CD14-positive monocyte (primary cell): ENCODE results near the gene UBL3. TPM values are rescaled to one million over a fixed set of nuclear protein-coding genes. Genes with fewer than 3 reads are reported as not detected.

ENCODE experiments used
- DNase-seq, 3 donors: peaks; one replicate each; pipeline ENCODE4 v3.0.0-alpha.2; 2011 to 2022
- H2AFZ ChIP-seq: 2 replicates; pipeline ENCODE4 v1.6.0; 2012; ENCODE audit warnings: mild to moderate bottlenecking, low read depth, low read length, inconsistent platforms; ENCODE audit not compliant: insufficient read depth, poor library complexity, severe bottlenecking
- H3K27ac ChIP-seq, 2 donors: 1 replicate in 1 of 2; 2 replicates in 1 of 2; pipeline ENCODE4 v1.5.1; 2012 to 2013; ENCODE audit warnings: low read length in 2 of 2, control low read depth in 1 of 2, inconsistent platforms in 1 of 2, low read depth in 1 of 2, mild to moderate bottlenecking in 1 of 2
- H3K27me3 ChIP-seq, 2 donors: one replicate each; pipeline versions ENCODE4 v1.6.0 to v1.6.1; 2011 to 2013; ENCODE audit warnings: low read length in 2 of 2; ENCODE audit not compliant: control insufficient read depth in 2 of 2, insufficient read depth in 2 of 2
- H3K36me3 ChIP-seq, 2 donors: replicated peaks in 1 of 2; 1 replicate in 1 of 2; 2 replicates in 1 of 2; pipeline versions ENCODE4 v1.5.1 to v1.6.1; 2012 to 2013; ENCODE audit warnings: low read length in 2 of 2, control low read depth in 1 of 2, inconsistent platforms in 1 of 2, mild to moderate bottlenecking in 1 of 2; ENCODE audit not compliant: insufficient read depth in 2 of 2, control insufficient read depth in 1 of 2
- H3K4me1 ChIP-seq, 2 donors: 1 replicate in 1 of 2; 2 replicates in 1 of 2; pipeline versions ENCODE4 v1.5.1 to v1.6.1; 2012 to 2013; ENCODE audit warnings: low read length in 2 of 2, control low read depth in 1 of 2, inconsistent platforms in 1 of 2, mild to moderate bottlenecking in 1 of 2, moderate library complexity in 1 of 2; ENCODE audit not compliant: insufficient read depth in 2 of 2, control insufficient read depth in 1 of 2
- H3K4me2 ChIP-seq: replicated peaks from 2 replicates; pipeline ENCODE3; 2012; ENCODE audit warnings: low read length, moderate library complexity, mild to moderate bottlenecking; ENCODE audit not compliant: poor library complexity, severe bottlenecking; ENCODE audit errors: extremely low read depth
- H3K4me3 ChIP-seq, 3 experiments: fragments of 200-600 bp in 1 of 3; sonication (generic) in 1 of 3; replicated peaks in 1 of 3; 1 replicate in 2 of 3; 2 replicates in 1 of 3; pipeline ENCODE4 v1.5.1; 2011 to 2013; ENCODE audit warnings: low read length in 3 of 3, mild to moderate bottlenecking in 3 of 3, control low read depth in 2 of 3, low read depth in 2 of 3, inconsistent platforms in 1 of 3, moderate library complexity in 1 of 3
- H3K79me2 ChIP-seq: 2 replicates; pipeline ENCODE4 v1.6.0; 2012; ENCODE audit warnings: mild to moderate bottlenecking, control low read depth, inconsistent platforms, low read length, moderate library complexity; ENCODE audit not compliant: insufficient read depth
- H3K9ac ChIP-seq: 2 replicates; pipeline ENCODE4 v1.6.0; 2017; ENCODE audit warnings: low read length, mild to moderate bottlenecking; ENCODE audit not compliant: insufficient read depth, poor library complexity, severe bottlenecking
- H3K9me3 ChIP-seq, 2 donors: replicated peaks in 1 of 2; 1 replicate in 1 of 2; 2 replicates in 1 of 2; pipeline versions ENCODE4 v1.5.1 to v1.6.1; 2012 to 2013; ENCODE audit warnings: low read length in 2 of 2, control low read depth in 1 of 2; ENCODE audit not compliant: control insufficient read depth in 1 of 2, insufficient read depth in 1 of 2
- H4K20me1 ChIP-seq: 2 replicates; pipeline ENCODE4 v1.6.0; 2012; ENCODE audit warnings: mild to moderate bottlenecking, low read length, control low read depth, moderate library complexity; ENCODE audit not compliant: insufficient read depth
- H3K27ac Mint-ChIP-seq, 7 donors: one replicate each; pipeline ENCODE4 v1.8.0; 2020; ENCODE audit warnings: mild to moderate bottlenecking in 7 of 7, mixed read lengths in 7 of 7, moderate library complexity in 6 of 7, inconsistent platforms in 2 of 7
- H3K27me3 Mint-ChIP-seq, 3 donors: one replicate each; pipeline ENCODE4 v1.8.0; 2021 to 2022; ENCODE audit warnings: low read depth in 3 of 3, mild to moderate bottlenecking in 3 of 3, mixed read lengths in 3 of 3, moderate library complexity in 3 of 3, inconsistent platforms in 1 of 3
- H3K36me3 Mint-ChIP-seq, 2 donors: one replicate each; pipeline ENCODE4 v1.8.0; 2020; ENCODE audit warnings: mixed read lengths in 2 of 2, inconsistent platforms in 1 of 2, mild to moderate bottlenecking in 1 of 2
- H3K4me1 Mint-ChIP-seq: one replicate; pipeline ENCODE4 v1.8.0; 2020; ENCODE audit warnings: mild to moderate bottlenecking, mixed read lengths
- H3K4me3 Mint-ChIP-seq, 2 donors: one replicate each; pipeline ENCODE4 v1.8.0; 2020; ENCODE audit warnings: mild to moderate bottlenecking in 2 of 2, mixed read lengths in 2 of 2, moderate library complexity in 1 of 2
- H3K9me3 Mint-ChIP-seq, 7 donors: one replicate each; pipeline ENCODE4 v1.8.0; 2020 to 2022; ENCODE audit warnings: mixed read lengths in 7 of 7, mild to moderate bottlenecking in 6 of 7, moderate library complexity in 6 of 7, inconsistent platforms in 2 of 7
- CTCF ChIP-seq: fragments of 200-600 bp; IDR thresholded peaks from one replicate; pipeline ENCODE4 v1.8.0; 2022; ENCODE audit warnings: antibody characterized with exemption, mild to moderate bottlenecking
- whole genome bisulfite sequencing: methylation state at CpG from one replicate; pipeline ENCODE4 v1.1.5; 2013; ENCODE audit warnings: missing lambda C conversion rate; ENCODE audit not compliant: insufficient coverage; 5-methylcytosine and 5-hydroxymethylcytosine counted together
- intact Hi-C, 2 donors: fragments of 100-400 bp; cut with micrococcal nuclease; formaldehyde crosslinking; loops; one replicate each; pipeline versions ENCODE4 v1.15.0 to v1.15.1; 2023
- polyA plus RNA-seq, 3 donors: library from polyadenylated mRNA; depleted of rRNA in 1 of 3; unstranded in 2 of 3; stranded (reverse) in 1 of 3; fragments of 300-500 nt in 2 of 3; fragments of >200 nt in 1 of 3; fragmentation: Illumina TruSeq in 2 of 3; gene quantifications; 1 replicate in 2 of 3; 2 replicates in 1 of 3; pipeline ENCODE4 v1.2.3, GENCODE V29; 2012 to 2021

UBL3 gene
- polyA plus RNA-seq, 3 donors, result 13.0 to 32.3 (median 28.2) TPM

DNA sequence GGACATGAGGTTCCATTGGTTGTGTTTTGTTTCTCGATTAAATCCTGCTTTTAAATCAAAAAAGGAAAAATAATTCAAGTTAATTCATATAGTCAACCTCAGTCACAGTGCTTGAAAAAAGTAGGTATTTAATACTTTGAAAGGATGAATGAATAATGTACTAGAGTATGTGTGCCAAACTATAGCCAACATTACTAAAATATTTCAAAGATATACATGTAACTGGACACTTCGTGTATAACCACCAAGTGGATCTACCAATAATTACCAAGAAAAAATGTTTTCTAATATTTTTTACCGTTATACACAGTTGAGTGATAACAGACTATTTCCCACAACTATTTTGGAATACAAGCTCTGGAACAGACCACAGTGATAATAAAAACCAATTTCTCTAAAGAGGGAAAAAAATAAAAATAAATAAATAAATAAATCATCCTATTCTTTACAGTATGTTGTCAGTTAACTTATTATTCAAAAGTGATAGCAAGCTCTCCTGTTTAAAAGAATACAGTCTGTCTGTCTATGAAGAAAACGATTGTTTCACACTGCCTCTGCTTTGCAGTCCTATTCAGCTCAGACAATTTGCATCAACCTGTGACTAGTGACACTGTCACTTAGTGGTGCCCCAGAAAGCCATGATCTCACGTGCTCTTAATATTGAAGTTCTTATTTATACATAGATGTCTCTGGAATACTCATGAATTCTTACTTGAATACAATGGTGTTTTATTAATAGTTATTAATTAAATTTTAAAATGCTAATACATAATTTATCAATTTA, 58.2 kb downstream of the UBL3 start:
- Histone ChIP-seq H3K27me3 (no peaks in the 10 kb centered on the region), H3K4me1 (no peaks in the 10 kb centered on the region), H3K4me2 (no peak overlapping the region), H3K79me2 (peaks cover 23% of the 10 kb centered on the region), H2AFZ (no peak overlapping the region), H4K20me1 (peaks cover 98% of the 10 kb centered on the region), H3K36me3 (no peaks in the 10 kb centered on the region), H3K4me3 (no peak overlapping the region), H3K9ac (no peak overlapping the region), H3K9me3 (no peaks in the 10 kb centered on the region), H3K27ac (no peak overlapping the region)
- intact Hi-C loops, result no loop called here
- no peaks in the 10 kb centered on the region for H3K27me3 Mint-ChIP-seq
- H3K27ac Mint-ChIP-seq, result no peak overlapping the region
- H3K4me3 Mint-ChIP-seq, result no peak overlapping the region
- no CpG with 5 or more reads among the region's 5 CpGs for WGBS
- H3K36me3 Mint-ChIP-seq, result peaks cover 0 to 2% of the 10 kb centered on the region in 2 donors
- DNase-seq, result no peak
- H3K4me1 Mint-ChIP-seq, result peaks cover 7% of the 10 kb centered on the region
- H3K9me3 Mint-ChIP-seq, result no peaks in the 10 kb centered on the region
- TF ChIP-seq CTCF, result no peak

DNA sequence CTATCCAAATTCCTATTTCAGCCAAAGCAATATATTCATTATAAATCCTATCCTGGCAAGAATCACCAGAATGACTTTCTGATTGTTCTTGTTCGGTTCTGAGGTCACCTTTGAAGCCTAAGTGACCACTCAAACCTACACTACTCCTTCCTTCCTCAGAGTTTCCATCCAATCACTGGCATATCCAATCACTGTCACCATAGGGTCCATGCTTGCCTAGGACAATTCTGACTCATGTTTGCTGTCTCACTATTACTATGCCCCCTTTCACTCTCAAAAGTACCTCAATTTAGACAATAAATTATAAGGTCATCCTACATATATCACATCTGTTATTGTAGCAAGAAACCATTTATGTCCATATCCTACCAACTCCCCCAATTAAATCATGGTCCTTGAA, 58.9 kb downstream of the UBL3 start:
- H3K4me3 Mint-ChIP-seq, result no peak overlapping the region
- TF ChIP-seq CTCF, result no peak
- Histone ChIP-seq H3K79me2 (peaks cover 22% of the 10 kb centered on the region), H3K4me2 (no peak overlapping the region), H3K27ac (no peak overlapping the region), H3K4me3 (no peak overlapping the region), H3K9ac (no peak overlapping the region), H2AFZ (no peak overlapping the region), H4K20me1 (peaks cover 98% of the 10 kb centered on the region), H3K9me3 (no peaks in the 10 kb centered on the region), H3K27me3 (no peaks in the 10 kb centered on the region), H3K36me3 (no peaks in the 10 kb centered on the region), H3K4me1 (no peaks in the 10 kb centered on the region)
- peaks cover 0 to 2% of the 10 kb centered on the region in 2 donors for H3K36me3 Mint-ChIP-seq
- intact Hi-C loops, result no loop called here
- H3K9me3 Mint-ChIP-seq, result no peaks in the 10 kb centered on the region
- WGBS, result 100% methylated on average over 1 of the region's 1 CpG
- no peak for DNase-seq
- H3K4me1 Mint-ChIP-seq, result peaks cover 7% of the 10 kb centered on the region
- no peak overlapping the region for H3K27ac Mint-ChIP-seq
- H3K27me3 Mint-ChIP-seq, result no peaks in the 10 kb centered on the region
